OCI-LY7 (cell line): ENCODE measurements around the gene NQO2.
"Not testable (repeated sequence)": the region's sequence is repeated elsewhere in the genome, so short reads cannot be mapped to it uniquely, and the experiment has no call there.

Experiments
- CTCF ChIP-seq: fragments of 200-600 bp; sonication (generic); conservative IDR thresholded peaks from 2 replicates; pipeline ENCODE4 v1.5.1; 2014; ENCODE audit warnings: mild to moderate bottlenecking, antibody characterized with exemption, low read length, moderate library complexity, mixed read lengths
- EZH2phosphoT487 ChIP-seq: fragments of 200-600 bp; sonication (generic); IDR thresholded peaks from 2 replicates; pipeline ENCODE4 v1.6.1; 2018; ENCODE audit warnings: low read depth, borderline replicate concordance, mild to moderate bottlenecking, mixed run types, antibody characterized with exemption, low read length, moderate library complexity, mixed read lengths

DNA sequence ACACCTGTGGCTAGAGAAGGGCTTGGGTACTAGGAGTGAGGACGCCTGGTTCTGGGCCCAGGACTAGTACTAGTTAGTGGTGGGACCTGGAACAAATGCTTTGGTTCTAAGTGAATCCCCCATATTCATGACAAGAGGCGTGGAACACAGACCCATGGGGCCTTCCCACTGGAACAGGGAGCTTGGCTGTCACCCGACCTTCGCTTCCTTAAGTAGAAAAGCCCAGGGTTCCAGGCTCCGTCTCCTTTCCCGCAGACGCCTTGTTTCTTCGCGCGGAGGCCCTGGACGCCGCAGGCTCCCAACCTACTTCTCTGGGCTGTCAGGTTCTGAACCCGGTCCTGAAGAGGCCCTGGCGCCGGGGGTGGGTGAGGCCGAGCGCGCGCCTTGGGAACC is 63.6 kb downstream of the NQO2 start:
- not testable (repeated sequence) for TF ChIP-seq CTCF, EZH2phosphoT487
